Measurements from ENCODE around the gene RPEL1. TPM values are rescaled to one million over a fixed set of nuclear protein-coding genes. Genes with fewer than 3 reads are reported as not detected.
"Not testable (repeated sequence)": the region's sequence is repeated elsewhere in the genome, so short reads cannot be mapped to it uniquely, and the experiment has no call there.

The RPEL1 gene
- total RNA-seq, 4 donors from 2014 or later, result not detected

DNA sequence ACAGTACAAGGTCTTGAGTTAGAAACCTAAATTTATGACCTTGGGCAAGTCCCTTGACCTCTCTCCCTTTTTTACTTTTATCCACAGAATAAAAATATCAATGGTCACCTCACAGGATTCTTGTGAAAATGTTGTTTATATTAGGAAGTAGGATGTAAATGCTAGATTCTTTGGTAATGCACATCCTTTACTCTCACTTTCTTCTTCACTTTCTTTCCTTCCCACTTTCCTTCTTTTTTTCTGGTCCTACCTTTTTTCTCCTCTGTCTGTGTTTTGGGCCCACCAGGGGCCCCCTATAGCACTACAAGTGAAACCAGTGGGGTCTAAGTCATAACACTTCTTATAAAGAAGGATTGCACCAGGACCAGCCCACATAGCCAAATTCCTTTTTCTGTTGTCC, 12.1 kb downstream of the RPEL1 start:
- no peak for DNase-seq (ENCODE audit: low spot score in 2 of 2)
- intact Hi-C loops (cut with DNase I; ENCODE audit: low total_unique reads), result no loop called here
- TF ChIP-seq, protein P1, sequence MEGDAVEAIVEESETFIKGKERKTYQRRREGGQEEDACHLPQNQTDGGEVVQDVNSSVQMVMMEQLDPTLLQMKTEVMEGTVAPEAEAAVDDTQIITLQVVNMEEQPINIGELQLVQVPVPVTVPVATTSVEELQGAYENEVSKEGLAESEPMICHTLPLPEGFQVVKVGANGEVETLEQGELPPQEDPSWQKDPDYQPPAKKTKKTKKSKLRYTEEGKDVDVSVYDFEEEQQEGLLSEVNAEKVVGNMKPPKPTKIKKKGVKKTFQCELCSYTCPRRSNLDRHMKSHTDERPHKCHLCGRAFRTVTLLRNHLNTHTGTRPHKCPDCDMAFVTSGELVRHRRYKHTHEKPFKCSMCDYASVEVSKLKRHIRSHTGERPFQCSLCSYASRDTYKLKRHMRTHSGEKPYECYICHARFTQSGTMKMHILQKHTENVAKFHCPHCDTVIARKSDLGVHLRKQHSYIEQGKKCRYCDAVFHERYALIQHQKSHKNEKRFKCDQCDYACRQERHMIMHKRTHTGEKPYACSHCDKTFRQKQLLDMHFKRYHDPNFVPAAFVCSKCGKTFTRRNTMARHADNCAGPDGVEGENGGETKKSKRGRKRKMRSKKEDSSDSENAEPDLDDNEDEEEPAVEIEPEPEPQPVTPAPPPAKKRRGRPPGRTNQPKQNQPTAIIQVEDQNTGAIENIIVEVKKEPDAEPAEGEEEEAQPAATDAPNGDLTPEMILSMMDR (IDR thresholded peaks at IDR 0.05), result no peak
- no peak overlapping the region for H3K4me3 ChIP-seq (ENCODE audit: low read depth, poor library complexity, severe bottlenecking)

DNA sequence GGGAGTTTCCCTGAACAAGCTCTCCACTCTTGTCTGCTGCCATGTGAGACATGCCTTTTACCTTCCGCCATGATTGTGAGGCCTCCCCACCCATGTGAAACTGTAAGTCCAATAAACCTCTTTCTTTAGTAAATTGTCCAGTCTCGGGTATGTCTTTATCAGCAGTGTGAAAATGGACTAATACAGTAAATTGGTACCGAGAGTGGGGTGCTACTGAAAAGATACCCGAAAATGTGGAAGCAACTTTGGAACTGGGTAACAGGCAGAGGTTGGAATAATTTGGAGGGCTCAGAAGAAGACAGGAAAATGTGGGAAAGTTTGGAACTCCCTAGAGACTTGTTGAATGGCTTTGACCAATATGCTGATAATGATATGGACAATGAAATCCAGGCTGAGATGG, 13.2 kb downstream of the RPEL1 start:
- 88 to 92% methylated on average over 4 of the region's 4 CpGs for WGBS, 2 donors
- H3K4me3 ChIP-seq (ENCODE audit: low read depth, poor library complexity, severe bottlenecking); intact Hi-C loops (cut with DNase I; ENCODE audit: low total_unique reads); DNase-seq (ENCODE audit: low spot score in 2 of 2): not testable (repeated sequence)

DNA sequence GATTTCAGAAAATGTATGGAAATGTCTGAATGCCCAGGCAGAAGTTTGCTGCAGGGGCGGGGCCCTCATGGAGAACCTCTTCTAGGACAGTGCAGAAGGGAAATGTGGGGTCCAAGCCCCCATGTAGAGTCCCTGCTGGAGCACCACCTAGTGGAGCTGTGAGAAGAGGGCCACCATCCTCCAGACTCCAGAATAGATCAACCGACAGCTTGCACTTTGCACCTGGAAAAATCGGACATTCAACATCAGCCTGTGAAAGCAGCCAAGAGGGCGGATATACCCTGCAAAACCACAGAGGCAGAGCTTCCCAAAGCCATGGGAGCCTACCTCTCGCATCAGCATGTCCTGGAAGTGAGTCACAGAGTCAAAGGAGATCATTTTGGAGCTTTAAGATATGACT, 14.3 kb downstream of the RPEL1 start:
- WGBS, 2 donors, result 92 to 95% methylated on average over 5 of the region's 5 CpGs
- DNase-seq (ENCODE audit: low spot score in 2 of 2), result no peak
- TF ChIP-seq, protein P1 (IDR thresholded peaks at IDR 0.05), result no peak
- no peak for TF ChIP-seq POLR2A (IDR thresholded peaks at IDR 0.05)
- intact Hi-C loops (cut with DNase I; ENCODE audit: low total_unique reads), result no loop called here
- H3K4me3 ChIP-seq (ENCODE audit: low read depth, poor library complexity, severe bottlenecking), result no peak overlapping the region

DNA sequence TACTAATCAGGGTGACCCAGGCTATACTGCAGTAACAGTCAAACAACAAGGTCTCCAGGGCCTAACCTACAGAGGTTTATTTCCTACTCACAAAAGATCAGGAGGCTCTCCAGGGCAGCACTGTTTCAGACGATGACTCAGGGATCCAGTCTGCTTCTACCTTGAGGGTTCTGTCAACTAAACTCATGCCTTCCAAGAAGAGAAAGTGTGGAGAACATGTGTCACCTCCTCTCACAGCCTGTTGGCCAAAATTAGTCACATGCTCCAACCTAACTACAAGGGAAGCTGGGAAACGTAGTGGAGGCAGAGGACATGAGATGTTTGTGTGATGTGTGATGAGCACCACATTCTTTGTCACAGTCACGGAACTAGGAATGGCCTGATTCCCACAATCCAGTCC, 16.5 kb downstream of the RPEL1 start:
- no peak for DNase-seq (ENCODE audit: low spot score in 2 of 2)
- WGBS, 2 donors, result 78 to 94% methylated on average over 3 of the region's 3 CpGs
- intact Hi-C loops (cut with DNase I; ENCODE audit: low total_unique reads), result no loop called here
- H3K4me3 ChIP-seq (ENCODE audit: low read depth, poor library complexity, severe bottlenecking), result no peak overlapping the region
- TF ChIP-seq POLR2A (IDR thresholded peaks at IDR 0.05), result no peak
- TF ChIP-seq, protein P1 (IDR thresholded peaks at IDR 0.05), result no peak

DNA sequence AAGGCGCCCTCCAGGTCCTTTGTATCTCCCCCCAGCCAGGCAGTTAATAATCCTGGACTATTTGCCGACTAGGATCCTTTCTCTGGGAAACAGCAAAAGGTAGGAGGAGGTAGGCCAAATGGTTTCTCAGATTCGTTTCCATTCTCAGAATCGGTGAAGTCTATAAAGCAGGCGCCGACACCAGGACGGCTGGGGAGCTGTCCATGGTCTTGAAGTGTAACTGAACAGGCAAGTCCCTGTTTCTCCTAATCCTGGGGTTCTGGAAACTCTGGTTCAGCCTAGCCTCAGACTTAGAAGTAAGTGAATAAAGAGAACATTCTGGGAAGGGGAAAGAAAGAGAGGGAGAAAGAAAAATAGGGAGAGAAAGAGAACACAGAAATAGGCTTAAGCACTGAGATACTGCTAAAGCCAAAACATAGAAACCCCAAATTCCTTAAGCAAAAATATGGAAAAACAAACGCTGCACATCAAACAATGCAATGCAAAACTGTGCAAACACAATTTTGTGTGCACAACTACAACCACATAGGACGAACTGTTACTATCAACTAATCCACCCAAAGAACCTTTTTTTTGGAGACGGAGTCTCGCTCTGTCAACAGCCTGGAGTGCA, 20.1 kb downstream of the RPEL1 start:
- DNase-seq (ENCODE audit: low spot score in 2 of 2), result peak in 1 of 2 donors; percentile 34
- 32 to 34% methylated on average over 11 of the region's 11 CpGs for WGBS, 2 donors
- intact Hi-C loops (cut with DNase I; ENCODE audit: low total_unique reads), result no loop called here
- no peak for TF ChIP-seq POLR2A (IDR thresholded peaks at IDR 0.05)
- TF ChIP-seq, protein P1 (IDR thresholded peaks at IDR 0.05), result no peak
- H3K4me3 ChIP-seq (ENCODE audit: low read depth, poor library complexity, severe bottlenecking), result no peak overlapping the region

DNA sequence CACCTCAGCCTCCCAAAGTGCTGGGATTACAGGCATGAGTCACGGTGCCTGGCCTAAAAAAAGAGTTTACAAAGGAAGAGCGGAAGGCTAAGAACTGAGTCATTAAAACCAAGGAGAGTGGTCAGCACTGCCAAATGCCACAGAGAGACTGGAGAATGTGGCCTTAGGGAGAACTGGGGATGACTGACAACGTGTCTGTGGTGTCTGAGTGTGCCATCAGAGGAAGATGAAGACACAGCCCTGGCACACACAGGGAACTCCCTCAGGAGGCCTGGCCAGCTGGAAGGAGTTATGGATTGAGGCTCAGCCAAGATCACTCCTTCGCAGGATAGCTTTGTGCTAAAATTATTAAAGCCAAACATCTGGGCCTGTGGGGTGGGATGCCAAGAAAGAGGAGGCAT, 27.4 kb downstream of the RPEL1 start:
- no peak overlapping the region for H3K4me3 ChIP-seq (ENCODE audit: low read depth, poor library complexity, severe bottlenecking)
- peak in 1 of 2 donors; percentile 21 for DNase-seq (ENCODE audit: low spot score in 2 of 2)
- no peak for TF ChIP-seq POLR2A (IDR thresholded peaks at IDR 0.05)
- WGBS, 2 donors, result 16 to 18% methylated on average over 4 of the region's 4 CpGs
- intact Hi-C loops (cut with DNase I; ENCODE audit: low total_unique reads), result no loop called here

DNA sequence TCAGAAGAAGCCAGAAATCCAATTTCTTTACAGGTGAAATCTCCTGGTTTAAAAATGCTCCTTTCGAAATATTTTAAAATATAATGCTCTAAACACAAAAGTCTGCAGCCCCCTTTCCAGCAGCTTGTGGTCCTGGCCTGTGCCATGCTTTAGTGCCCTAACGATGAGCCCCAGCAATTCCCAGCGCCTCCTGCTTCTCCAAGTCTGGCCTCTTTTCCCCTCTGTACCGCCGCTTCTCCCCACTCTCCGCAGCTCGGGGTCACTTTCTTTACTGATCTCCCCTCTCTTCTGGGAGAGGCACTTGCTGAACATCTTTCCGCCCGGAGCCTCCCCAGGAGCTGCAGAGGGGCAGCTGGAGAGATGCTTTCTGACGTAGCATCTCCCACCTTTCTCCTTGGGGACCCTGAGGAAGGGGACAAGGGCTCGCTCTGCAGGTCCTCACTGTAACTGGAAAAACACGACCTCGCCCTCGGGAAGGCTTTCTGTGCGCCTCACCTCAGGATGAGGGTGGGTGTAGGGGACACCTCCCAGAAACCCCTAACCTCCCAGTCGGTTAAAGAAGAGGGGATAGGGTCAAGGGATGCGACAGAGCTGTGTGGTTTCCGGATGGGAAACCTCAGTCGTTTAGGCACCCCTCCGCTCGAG, 30.7 kb downstream of the RPEL1 start:
- intact Hi-C loops (cut with DNase I; ENCODE audit: low total_unique reads), result no loop called here
- 17 to 19% methylated on average over 18 to 21 of the region's 21 CpGs for WGBS, 2 donors
- TF ChIP-seq POLR2A (IDR thresholded peaks at IDR 0.05), result no peak
- TF ChIP-seq, protein P1 (IDR thresholded peaks at IDR 0.05), result no peak
- DNase-seq (ENCODE audit: low spot score in 2 of 2), result no peak
- H3K4me3 ChIP-seq (ENCODE audit: low read depth, poor library complexity, severe bottlenecking), result no peak overlapping the region
